ENCODE results near the gene AKAP17A. TPM values are rescaled to one million over a fixed set of nuclear protein-coding genes. Genes with fewer than 3 reads are reported as not detected.
"Not testable (repeated sequence)": the region's sequence is repeated elsewhere in the genome, so short reads cannot be mapped to it uniquely, and the experiment has no call there.

The AKAP17A gene
- total RNA-seq, 1 experiment from 2014 or later, result 39.9 TPM

DNA sequence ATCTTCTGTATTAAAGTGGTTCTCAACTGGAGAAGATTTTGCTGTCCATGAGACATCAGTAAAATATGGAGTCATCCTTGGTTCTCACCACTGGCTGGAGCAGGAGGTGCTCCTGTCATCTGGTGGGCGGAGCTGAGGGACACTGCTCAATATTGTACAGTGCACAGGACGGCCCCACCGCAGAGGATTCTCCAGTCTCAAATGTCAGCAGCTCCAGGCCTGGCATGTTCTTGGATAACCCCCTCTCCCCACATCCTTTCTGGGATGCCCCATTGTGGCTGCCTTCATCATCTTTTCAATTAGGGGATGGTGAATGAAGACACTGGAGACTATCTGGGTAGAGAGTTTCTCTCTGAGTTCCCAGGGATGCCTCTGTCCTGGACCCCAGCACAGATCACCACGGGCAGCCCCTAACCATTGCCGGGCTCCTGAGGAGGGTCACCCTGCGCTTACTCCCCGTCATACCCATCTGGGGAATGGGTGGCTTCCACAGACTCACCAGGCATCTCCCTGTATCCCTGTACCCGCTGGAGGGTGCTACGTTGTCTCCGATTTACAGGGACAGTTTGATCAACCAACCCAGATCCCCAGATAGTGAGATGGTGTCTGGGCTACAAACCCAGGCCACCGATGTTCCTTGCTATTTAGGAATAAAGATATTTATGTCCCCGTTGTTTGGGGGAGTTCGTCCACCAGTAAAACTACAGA is 32.5 kb upstream of the AKAP17A start:
- no peaks in the 10 kb centered on the region for H3K36me3 Mint-ChIP-seq (ENCODE audit: insufficient read depth, unreplicated experiment)
- BruUV-seq (replicated peaks), result no TSS peak
- peaks cover 15% of the 10 kb centered on the region for H3K27me3 Mint-ChIP-seq (ENCODE audit: unreplicated experiment)
- no peak overlapping the region for H3K27ac Mint-ChIP-seq (ENCODE audit: unreplicated experiment)
- CTCF ChIA-PET, result no interaction called here
- DNase-seq, result no peak
- no peaks in the 10 kb centered on the region for H3K4me1 Mint-ChIP-seq (ENCODE audit: low read depth, unreplicated experiment)
- H3K4me3 Mint-ChIP-seq (ENCODE audit: low read depth, unreplicated experiment), result no peak overlapping the region
- intact Hi-C loops (cut with micrococcal nuclease; ENCODE audit: unreplicated experiment), result no loop called here
- no peak for TF ChIP-seq CTCF (IDR thresholded peaks at IDR 0.05; ENCODE audit: unreplicated experiment)
- H3K9me3 Mint-ChIP-seq (ENCODE audit: low read depth, unreplicated experiment), result no peaks in the 10 kb centered on the region

GRCh38 chrX:1561164-1561563 is 30.2 kb upstream of the AKAP17A start:
- BruUV-seq (replicated peaks), result no TSS peak
- Mint-ChIP-seq H3K9me3 (ENCODE audit: low read depth, unreplicated experiment) (no peaks in the 10 kb centered on the region), H3K4me1 (ENCODE audit: low read depth, unreplicated experiment) (no peaks in the 10 kb centered on the region), H3K27ac (ENCODE audit: unreplicated experiment) (no peak overlapping the region), H3K27me3 (ENCODE audit: unreplicated experiment) (peaks cover 15% of the 10 kb centered on the region), H3K4me3 (ENCODE audit: low read depth, unreplicated experiment) (no peak overlapping the region), H3K36me3 (ENCODE audit: insufficient read depth, unreplicated experiment) (no peaks in the 10 kb centered on the region)
- intact Hi-C loops (cut with micrococcal nuclease; ENCODE audit: unreplicated experiment), result no loop called here
- TF ChIP-seq CTCF (IDR thresholded peaks at IDR 0.05; ENCODE audit: unreplicated experiment), result no peak
- CTCF ChIA-PET, result no interaction called here
- no peak for DNase-seq

GRCh38 chrX:1564077-1564476 is 27.3 kb upstream of the AKAP17A start:
- H3K36me3 Mint-ChIP-seq (ENCODE audit: insufficient read depth, unreplicated experiment); H3K4me1 Mint-ChIP-seq (ENCODE audit: low read depth, unreplicated experiment): not testable (repeated sequence)

DNA sequence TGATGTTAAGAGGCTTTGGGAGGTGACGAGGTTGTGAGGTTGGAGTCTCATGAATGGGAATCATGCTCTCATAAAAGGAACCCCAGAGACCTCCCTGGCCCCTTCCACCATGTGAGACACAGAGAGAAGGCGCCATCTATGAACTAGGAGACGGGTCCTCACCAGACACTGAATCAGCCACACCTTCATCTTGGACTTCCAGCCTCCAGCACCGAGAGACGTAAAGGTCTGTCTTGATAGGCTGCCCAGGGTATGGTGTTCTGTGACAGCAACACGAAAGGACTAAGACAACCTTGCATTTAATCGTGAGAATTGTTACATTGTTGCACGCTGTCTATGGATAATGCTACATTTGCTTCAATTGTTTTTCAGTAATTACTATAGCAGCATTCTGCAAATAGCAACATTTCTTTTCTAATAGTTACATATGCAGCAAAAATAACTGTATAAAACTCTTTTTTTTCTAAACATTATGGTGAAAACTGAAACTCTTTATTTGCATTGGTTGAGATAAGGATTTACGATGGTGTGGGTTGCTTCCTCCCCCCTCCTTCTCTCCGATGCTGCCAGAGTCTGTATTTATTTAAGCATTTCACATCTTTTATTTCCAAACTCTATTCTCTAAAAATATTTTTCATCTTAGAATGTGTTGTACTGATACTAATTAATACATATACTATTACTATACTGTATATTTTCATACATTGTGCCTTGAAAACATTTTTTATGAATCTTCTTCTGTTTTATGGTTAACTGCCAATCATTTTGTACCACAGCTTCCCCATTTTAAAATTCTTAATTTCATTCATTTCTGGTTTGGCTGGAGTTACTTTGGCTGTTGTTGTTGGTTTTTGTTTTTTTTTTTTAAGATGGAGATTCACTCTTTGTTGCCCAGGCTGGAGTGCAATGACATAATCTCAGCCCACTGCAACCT is 26.4 kb upstream of the AKAP17A start:
- DNase-seq, result no peak
- Mint-ChIP-seq H3K9me3 (ENCODE audit: low read depth, unreplicated experiment) (no peaks in the 10 kb centered on the region), H3K36me3 (ENCODE audit: insufficient read depth, unreplicated experiment) (no peaks in the 10 kb centered on the region), H3K4me1 (ENCODE audit: low read depth, unreplicated experiment) (no peaks in the 10 kb centered on the region), H3K27ac (ENCODE audit: unreplicated experiment) (no peak overlapping the region), H3K4me3 (ENCODE audit: low read depth, unreplicated experiment) (no peak overlapping the region), H3K27me3 (ENCODE audit: unreplicated experiment) (peaks cover 15% of the 10 kb centered on the region)
- CTCF ChIA-PET, result no interaction called here
- intact Hi-C loops (cut with micrococcal nuclease; ENCODE audit: unreplicated experiment), result no loop called here
- no peak for TF ChIP-seq CTCF (IDR thresholded peaks at IDR 0.05; ENCODE audit: unreplicated experiment)
- no TSS peak for BruUV-seq (replicated peaks)

More at GRCh38 chrX:1564077-1564476, 27.3 kb upstream of the AKAP17A start:
- H3K27ac Mint-ChIP-seq (ENCODE audit: unreplicated experiment); DNase-seq; CTCF ChIA-PET; H3K9me3 Mint-ChIP-seq (ENCODE audit: low read depth, unreplicated experiment); BruUV-seq (replicated peaks); intact Hi-C loops (cut with micrococcal nuclease; ENCODE audit: unreplicated experiment); H3K4me3 Mint-ChIP-seq (ENCODE audit: low read depth, unreplicated experiment): not testable (repeated sequence)
- H3K27me3 Mint-ChIP-seq (ENCODE audit: unreplicated experiment), result peaks cover 15% of the 10 kb centered on the region

DNA sequence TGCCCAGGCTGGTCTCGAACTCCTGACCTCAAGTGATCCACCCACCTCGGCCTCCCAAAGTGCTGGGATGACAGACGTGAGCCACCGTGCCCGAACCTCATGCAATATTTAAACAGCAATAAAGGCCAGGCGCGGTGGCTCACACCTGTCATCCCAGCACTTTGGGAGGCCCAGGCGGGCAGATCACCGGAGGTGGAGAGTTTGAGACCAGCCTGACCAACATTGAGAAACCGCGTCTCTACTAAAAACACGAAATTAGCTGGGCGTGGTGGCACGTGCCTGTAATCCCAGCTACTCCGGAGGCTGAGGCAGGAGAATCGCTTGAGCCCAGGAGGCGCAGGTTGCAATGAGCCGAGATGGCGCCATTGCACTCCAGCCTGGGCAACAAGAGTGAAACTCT is 17.2 kb upstream of the AKAP17A start:
- H3K27me3 Mint-ChIP-seq (ENCODE audit: unreplicated experiment); H3K9me3 Mint-ChIP-seq (ENCODE audit: low read depth, unreplicated experiment); intact Hi-C loops (cut with micrococcal nuclease; ENCODE audit: unreplicated experiment); BruUV-seq (replicated peaks); H3K4me1 Mint-ChIP-seq (ENCODE audit: low read depth, unreplicated experiment); H3K36me3 Mint-ChIP-seq (ENCODE audit: insufficient read depth, unreplicated experiment); H3K27ac Mint-ChIP-seq (ENCODE audit: unreplicated experiment); DNase-seq; H3K4me3 Mint-ChIP-seq (ENCODE audit: low read depth, unreplicated experiment); CTCF ChIA-PET: not testable (repeated sequence)

All from Calu3 (cell line).